Measurements from ENCODE around the gene TFIP11.

Gene TFIP11

GRCh38 chr22:26479043-26479791, 33.1 kb downstream of the TFIP11 start:
- no peak for DNase-seq (ENCODE audit: low read depth in 3 of 3)

- DNase-seq (ENCODE audit: low read depth in 3 of 3): no peak
Measured at GRCh38 chr22:26477341-26477731, 34.9 kb downstream of the TFIP11 start.

- DNase-seq (ENCODE audit: low read depth in 3 of 3): no peak
Measured at GRCh38 chr22:26476705-26477340, 35.5 kb downstream of the TFIP11 start.

- DNase-seq (ENCODE audit: low read depth in 3 of 3): no peak
Measured at GRCh38 chr22:26474682-26475081, 37.6 kb downstream of the TFIP11 start.

GRCh38 chr22:26471522-26471921, 40.8 kb downstream of the TFIP11 start:
- DNase-seq (ENCODE audit: low read depth in 3 of 3): no peak

- DNase-seq (ENCODE audit: low read depth in 3 of 3): no peak
Measured at GRCh38 chr22:26470807-26471206, 41.5 kb downstream of the TFIP11 start.

GRCh38 chr22:26466196-26466595, 46.1 kb downstream of the TFIP11 start:
- no peak for DNase-seq (ENCODE audit: low read depth in 3 of 3)

- no peak for DNase-seq (ENCODE audit: low read depth in 3 of 3)
Measured at GRCh38 chr22:26464312-26464711, 48.0 kb downstream of the TFIP11 start.

- no peak for DNase-seq (ENCODE audit: low read depth in 3 of 3)
Measured at GRCh38 chr22:26463688-26464087, 48.6 kb downstream of the TFIP11 start.

GRCh38 chr22:26463101-26463661, 49.1 kb downstream of the TFIP11 start:
- no peak for DNase-seq (ENCODE audit: low read depth in 3 of 3)

- no peak for DNase-seq (ENCODE audit: low read depth in 3 of 3)
Measured at GRCh38 chr22:26462641-26463040, 49.6 kb downstream of the TFIP11 start.

- no peak for DNase-seq (ENCODE audit: low read depth in 3 of 3)
Measured at GRCh38 chr22:26462051-26462450, 50.2 kb downstream of the TFIP11 start.

GRCh38 chr22:26461188-26461810, 51.0 kb downstream of the TFIP11 start:
- peak in 1 of 3 donors; percentile 19 for DNase-seq (ENCODE audit: low read depth in 3 of 3)

- DNase-seq (ENCODE audit: low read depth in 3 of 3): no peak
Measured at GRCh38 chr22:26460202-26460601, 52.1 kb downstream of the TFIP11 start.

GRCh38 chr22:26457661-26458272, 54.5 kb downstream of the TFIP11 start:
- DNase-seq (ENCODE audit: low read depth in 3 of 3): no peak

- DNase-seq (ENCODE audit: low read depth in 3 of 3): no peak
Measured at GRCh38 chr22:26453812-26454500, 58.3 kb downstream of the TFIP11 start.

- DNase-seq (ENCODE audit: low read depth in 3 of 3): no peak
Measured at GRCh38 chr22:26453216-26453615, 59.1 kb downstream of the TFIP11 start.

- DNase-seq (ENCODE audit: low read depth in 3 of 3): no peak
Measured at GRCh38 chr22:26452236-26453016, 59.8 kb downstream of the TFIP11 start.

- no peak for DNase-seq (ENCODE audit: low read depth in 3 of 3)
Measured at GRCh38 chr22:26450453-26451185, 61.7 kb downstream of the TFIP11 start.

- DNase-seq (ENCODE audit: low read depth in 3 of 3): no peak
Measured at GRCh38 chr22:26448941-26449340, 63.3 kb downstream of the TFIP11 start.

Data from stimulated activated CD4-positive, alpha-beta T cell treated with anti-CD3 and anti-CD28 coated beads, TNF-alpha, amount 100 ng/mL, for 48 hours (primary cell).